CD4-positive, alpha-beta T cell treated with Interleukin-2 at 100 ng/mL for 4 hours (primary cell): ENCODE data around the gene CP.
A peak's percentile ranks its signal among the peaks of the same experiment; 100 is the strongest.
"Not testable (repeated sequence)": the region's sequence is repeated elsewhere in the genome, so short reads cannot be mapped to it uniquely, and the experiment has no call there.

Source experiments
- DNase-seq: peaks from one replicate; pipeline ENCODE4 v3.0.0-alpha.2; 2020; ENCODE audit warnings: low spot score

Gene CP

GRCh38 chr3:149227591-149228268 is 6.1 kb upstream of the CP start:
- DNase-seq, result no peak

- DNase-seq, result no peak
Measured at GRCh38 chr3:149226776-149227175, 5.1 kb upstream of the CP start.

- DNase-seq, result peak; percentile 24
Measured at GRCh38 chr3:149224736-149225594, 3.3 kb upstream of the CP start.

GRCh38 chr3:149223461-149223820 is 1.8 kb upstream of the CP start:
- DNase-seq, result no peak

GRCh38 chr3:149219380-149220121 is 2.1 kb downstream of the CP start:
- DNase-seq, result not testable (repeated sequence)

- no peak for DNase-seq
Measured at GRCh38 chr3:149217347-149217746, 4.3 kb downstream of the CP start.

- DNase-seq, result no peak
Measured at GRCh38 chr3:149216193-149216869, 5.3 kb downstream of the CP start.

- DNase-seq, result no peak
Measured at GRCh38 chr3:149215515-149215914, 6.1 kb downstream of the CP start.

GRCh38 chr3:149214702-149215101 is 6.9 kb downstream of the CP start:
- DNase-seq, result no peak

- no peak for DNase-seq
Measured at GRCh38 chr3:149212386-149212785, 9.2 kb downstream of the CP start.

- DNase-seq, result no peak
Measured at GRCh38 chr3:149209431-149209830, 12.2 kb downstream of the CP start.

GRCh38 chr3:149207475-149207874 is 14.2 kb downstream of the CP start:
- DNase-seq, result no peak

GRCh38 chr3:149204390-149204991 is 17.1 kb downstream of the CP start:
- DNase-seq, result no peak

GRCh38 chr3:149203758-149204157 is 17.9 kb downstream of the CP start:
- no peak for DNase-seq

- DNase-seq, result no peak
Measured at GRCh38 chr3:149199474-149199873, 22.2 kb downstream of the CP start.

GRCh38 chr3:149198611-149199010 is 23.0 kb downstream of the CP start:
- DNase-seq, result no peak

GRCh38 chr3:149197669-149198068 is 24.0 kb downstream of the CP start:
- DNase-seq, result no peak

- not testable (repeated sequence) for DNase-seq
Measured at GRCh38 chr3:149196805-149197592, 24.6 kb downstream of the CP start.

- no peak for DNase-seq
Measured at GRCh38 chr3:149195221-149195620, 26.4 kb downstream of the CP start.

GRCh38 chr3:149188494-149188893 is 33.1 kb downstream of the CP start:
- DNase-seq, result no peak

- DNase-seq, result no peak
Measured at GRCh38 chr3:149186721-149187120, 34.9 kb downstream of the CP start.
